HFF-Myc (cell line): ENCODE measurements around the gene TAAR6.

ENCODE experiments used
- DNase-seq: peaks from one replicate; pipeline ENCODE4 v3.0.0-alpha.2; 2011; ENCODE audit warnings: low read depth; ENCODE audit errors: extremely low read depth
- H3K4me3 ChIP-seq: replicated peaks from 2 replicates; pipeline ENCODE4 v1.5.1; 2011; ENCODE audit warnings: low read depth, mild to moderate bottlenecking, control low read depth, low read length
- TF ChIP-seq, protein P1 (sequence below): IDR thresholded peaks from 2 replicates; pipeline ENCODE4 v1.5.1; 2012; ENCODE audit warnings: mild to moderate bottlenecking, low read depth, low read length, control low read depth; ENCODE audit errors: missing control alignments

TAAR6 gene

GRCh38 chr6:132570221-132570777 is at the start of gene TAAR6:
TSS of gene TAAR6 (plus strand) at chr6:132570322. CDS start at chr6:132570322, 0 bp downstream.
- TF ChIP-seq, protein P1, sequence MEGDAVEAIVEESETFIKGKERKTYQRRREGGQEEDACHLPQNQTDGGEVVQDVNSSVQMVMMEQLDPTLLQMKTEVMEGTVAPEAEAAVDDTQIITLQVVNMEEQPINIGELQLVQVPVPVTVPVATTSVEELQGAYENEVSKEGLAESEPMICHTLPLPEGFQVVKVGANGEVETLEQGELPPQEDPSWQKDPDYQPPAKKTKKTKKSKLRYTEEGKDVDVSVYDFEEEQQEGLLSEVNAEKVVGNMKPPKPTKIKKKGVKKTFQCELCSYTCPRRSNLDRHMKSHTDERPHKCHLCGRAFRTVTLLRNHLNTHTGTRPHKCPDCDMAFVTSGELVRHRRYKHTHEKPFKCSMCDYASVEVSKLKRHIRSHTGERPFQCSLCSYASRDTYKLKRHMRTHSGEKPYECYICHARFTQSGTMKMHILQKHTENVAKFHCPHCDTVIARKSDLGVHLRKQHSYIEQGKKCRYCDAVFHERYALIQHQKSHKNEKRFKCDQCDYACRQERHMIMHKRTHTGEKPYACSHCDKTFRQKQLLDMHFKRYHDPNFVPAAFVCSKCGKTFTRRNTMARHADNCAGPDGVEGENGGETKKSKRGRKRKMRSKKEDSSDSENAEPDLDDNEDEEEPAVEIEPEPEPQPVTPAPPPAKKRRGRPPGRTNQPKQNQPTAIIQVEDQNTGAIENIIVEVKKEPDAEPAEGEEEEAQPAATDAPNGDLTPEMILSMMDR: no peak
- H3K4me3 ChIP-seq: no peak within 1 kb of the TSS
- no peak for DNase-seq

- TF ChIP-seq, protein P1: no peak
- no peak overlapping the region for H3K4me3 ChIP-seq
- no peak for DNase-seq
These were observed 49.2 kb upstream of the TAAR6 start for GRCh38 chr6:132520953-132521352.

DNA sequence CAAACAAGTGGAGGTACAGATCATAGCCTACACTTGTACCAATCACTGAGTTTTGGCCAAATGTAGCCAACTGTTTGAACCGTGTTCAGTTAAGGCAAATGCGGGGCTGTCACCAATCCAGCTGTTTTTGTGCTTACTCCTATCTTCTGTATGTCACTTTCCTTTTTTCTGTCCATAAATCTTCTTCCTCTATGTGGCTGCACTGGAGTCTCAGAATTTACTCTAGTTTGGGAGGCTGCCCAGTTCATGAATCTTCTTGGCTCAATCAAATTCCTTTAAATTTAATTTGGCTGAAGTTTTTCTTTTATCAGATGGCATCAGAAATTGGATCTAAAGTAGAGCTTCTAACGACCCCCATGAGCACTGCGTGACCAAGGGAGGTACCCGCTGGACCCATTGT is 45.5 kb upstream of the TAAR6 start:
- TF ChIP-seq, protein P1: no peak
- DNase-seq: no peak

GRCh38 chr6:132525866-132526265 is 44.3 kb upstream of the TAAR6 start:
- H3K4me3 ChIP-seq: no peak overlapping the region
- DNase-seq: no peak
- TF ChIP-seq, protein P1: no peak

More for the DNA sequence above, 45.5 kb upstream of the TAAR6 start:
- no peak overlapping the region for H3K4me3 ChIP-seq

DNA sequence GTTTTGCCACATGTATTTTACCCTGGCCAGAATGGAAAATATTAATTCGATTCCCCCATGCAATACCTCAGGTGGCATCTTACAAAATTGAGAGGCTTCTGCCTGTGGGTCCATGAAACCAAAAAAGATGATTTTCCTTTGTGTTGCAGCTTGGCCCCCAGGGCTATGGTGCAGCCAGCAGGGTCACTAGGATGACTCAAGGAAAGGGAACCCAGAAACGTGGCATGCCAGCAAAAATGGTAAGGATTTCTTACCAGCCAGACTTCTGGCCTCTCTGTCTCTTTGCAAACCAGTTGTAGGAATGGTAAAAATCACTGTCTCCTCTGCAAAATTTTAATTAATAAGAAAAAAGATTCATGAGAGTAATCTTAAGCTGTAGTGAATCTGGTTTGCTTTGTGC is 43.7 kb upstream of the TAAR6 start:
- TF ChIP-seq, protein P1: no peak
- H3K4me3 ChIP-seq: no peak overlapping the region
- DNase-seq: no peak

DNA sequence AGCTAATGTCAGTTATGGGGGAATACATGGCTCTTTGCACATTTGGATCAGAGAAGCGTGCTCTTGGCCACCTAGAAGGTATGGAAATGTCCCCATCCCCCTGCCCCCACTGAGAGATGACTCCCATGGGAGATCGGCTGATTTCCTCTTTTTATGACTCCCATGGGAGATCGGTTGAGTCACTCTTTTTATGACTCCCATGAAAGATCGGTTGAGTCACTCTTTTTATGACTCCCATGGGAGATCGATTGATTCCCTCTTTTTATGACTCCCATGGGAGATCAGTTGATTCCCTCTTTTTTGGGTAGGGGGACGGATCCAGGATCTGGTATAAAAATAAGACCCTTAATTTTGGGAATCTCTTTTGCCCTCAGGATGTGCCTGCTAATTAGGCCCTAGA is 42.3 kb upstream of the TAAR6 start:
- no peak for DNase-seq

More for the DNA sequence above, 42.3 kb upstream of the TAAR6 start:
- TF ChIP-seq, protein P1: no peak
- H3K4me3 ChIP-seq: no peak overlapping the region
